SU-DHL-6 (cell line): Measurements from ENCODE around the gene GORASP1.

Experiments
- H2AFZ ChIP-seq: fragments of 200-600 bp; sonication (generic); 2 replicates; pipeline ENCODE4 v1.6.1; 2014; ENCODE audit warnings: low read depth, mild to moderate bottlenecking, moderate library complexity, mixed read lengths, antibody characterized with exemption, low read length; ENCODE audit not compliant: severe bottlenecking
- H3F3A ChIP-seq: fragments of 200-600 bp; shearing (Covaris generic); 2 replicates; pipeline ENCODE4 v1.6.0; 2016; ENCODE audit warnings: antibody characterized with exemption, mild to moderate bottlenecking; ENCODE audit not compliant: insufficient read depth
- H3K27ac ChIP-seq: fragments of 200-600 bp; sonication (generic); 2 replicates; pipeline ENCODE4 v1.5.1; 2016; ENCODE audit warnings: low read depth, mild to moderate bottlenecking, low read length, moderate library complexity, mixed read lengths
- H3K27me3 ChIP-seq: fragments of 200-600 bp; sonication (generic), shearing (Covaris generic); 2 replicates; pipeline ENCODE4 v1.6.0; 2014; ENCODE audit warnings: mild to moderate bottlenecking, low read length
- H3K36me3 ChIP-seq: fragments of 200-600 bp; sonication (generic); 2 replicates; pipeline ENCODE4 v1.6.1; 2014; ENCODE audit warnings: mild to moderate bottlenecking, low read length, mixed read lengths
- H3K4me2 ChIP-seq: fragments of 300-600, 200-600 bp; shearing (Covaris generic), sonication (generic); 2 replicates; pipeline ENCODE4 v1.6.0; 2014; ENCODE audit warnings: low read length, low read depth, mild to moderate bottlenecking; ENCODE audit not compliant: poor library complexity, severe bottlenecking
- H3K4me3 ChIP-seq: fragments of 200-600 bp; sonication (generic); 2 replicates; pipeline ENCODE4 v1.5.1; 2014; ENCODE audit warnings: antibody characterized with exemption, low read length, mild to moderate bottlenecking, mixed read lengths; ENCODE audit not compliant: insufficient read depth, poor library complexity, severe bottlenecking
- H3K79me2 ChIP-seq: fragments of 200-600 bp; sonication (generic); 2 replicates; pipeline ENCODE4 v1.6.1; 2014; ENCODE audit warnings: mild to moderate bottlenecking, low read length, moderate library complexity; ENCODE audit not compliant: insufficient read depth
- H3K9ac ChIP-seq: fragments of 200-600 bp; sonication (generic); 2 replicates; pipeline ENCODE4 v1.7.0; 2014; ENCODE audit warnings: mild to moderate bottlenecking, low read length
- H3K9me2 ChIP-seq: fragments of 200-600 bp; sonication (generic); replicated peaks from 2 replicates; pipeline ENCODE4 v1.6.1; 2014; ENCODE audit warnings: low read length; ENCODE audit not compliant: insufficient read depth
- H3K9me3 ChIP-seq: fragments of 200-600 bp; sonication (generic); 2 replicates; pipeline ENCODE4 v1.6.1; 2014; ENCODE audit warnings: low read length, mixed read lengths; ENCODE audit not compliant: insufficient read depth
- H4K20me1 ChIP-seq: fragments of 200-600 bp; sonication (generic); 2 replicates; pipeline ENCODE4 v1.6.1; 2014; ENCODE audit warnings: low read depth, mild to moderate bottlenecking, antibody characterized with exemption, low read length, moderate library complexity, mixed read lengths
- EZH2phosphoT487 ChIP-seq: fragments of 200-600 bp; sonication (generic), shearing (Covaris generic); conservative IDR thresholded peaks from 2 replicates; pipeline ENCODE4 v1.6.1; 2018; ENCODE audit warnings: mild to moderate bottlenecking, antibody characterized with exemption, low read length, moderate library complexity, mixed read lengths
- TF ChIP-seq, protein P1 (sequence below): fragments of 200-600 bp; sonication (generic); IDR thresholded peaks from one replicate; pipeline ENCODE4 v1.5.1; 2017; ENCODE audit warnings: antibody characterized with exemption, mild to moderate bottlenecking, low read length, moderate library complexity; ENCODE audit not compliant: insufficient read depth, poor library complexity, severe bottlenecking

Gene GORASP1

DNA sequence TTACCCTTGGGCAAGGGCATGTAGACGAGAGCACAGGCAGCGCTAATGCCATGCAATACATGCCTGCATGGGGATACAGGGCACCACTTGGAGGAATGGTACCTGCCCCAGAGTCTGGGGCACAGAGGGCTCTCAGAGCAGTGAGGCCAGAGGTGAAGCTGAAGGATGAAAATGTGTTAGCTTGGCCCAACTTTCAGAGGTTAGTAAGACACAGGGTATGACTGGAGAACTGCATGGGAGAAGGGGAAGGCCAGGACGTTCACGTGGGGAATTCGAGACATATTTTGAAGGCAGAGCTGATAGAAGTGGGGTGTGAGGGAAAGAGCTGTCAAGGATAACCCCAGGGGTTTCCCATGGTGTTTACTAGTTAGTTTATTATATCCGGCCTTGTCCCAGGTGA lies 26.4 kb upstream of the GORASP1 start:
- Histone ChIP-seq H3K27ac (no peak overlapping the region), H3K9me2 (no peaks in the 10 kb centered on the region), H3K4me2 (no peak overlapping the region), H3K36me3 (no peaks in the 10 kb centered on the region), H2AFZ (no peak overlapping the region), H3K79me2 (no peaks in the 10 kb centered on the region), H3K9me3 (no peaks in the 10 kb centered on the region), H3K4me3 (no peak overlapping the region), H4K20me1 (no peaks in the 10 kb centered on the region), H3F3A (no peaks in the 10 kb centered on the region), H3K27me3 (no peaks in the 10 kb centered on the region), H3K9ac (no peak overlapping the region)
- no peak for TF ChIP-seq EZH2phosphoT487
- TF ChIP-seq, protein P1, sequence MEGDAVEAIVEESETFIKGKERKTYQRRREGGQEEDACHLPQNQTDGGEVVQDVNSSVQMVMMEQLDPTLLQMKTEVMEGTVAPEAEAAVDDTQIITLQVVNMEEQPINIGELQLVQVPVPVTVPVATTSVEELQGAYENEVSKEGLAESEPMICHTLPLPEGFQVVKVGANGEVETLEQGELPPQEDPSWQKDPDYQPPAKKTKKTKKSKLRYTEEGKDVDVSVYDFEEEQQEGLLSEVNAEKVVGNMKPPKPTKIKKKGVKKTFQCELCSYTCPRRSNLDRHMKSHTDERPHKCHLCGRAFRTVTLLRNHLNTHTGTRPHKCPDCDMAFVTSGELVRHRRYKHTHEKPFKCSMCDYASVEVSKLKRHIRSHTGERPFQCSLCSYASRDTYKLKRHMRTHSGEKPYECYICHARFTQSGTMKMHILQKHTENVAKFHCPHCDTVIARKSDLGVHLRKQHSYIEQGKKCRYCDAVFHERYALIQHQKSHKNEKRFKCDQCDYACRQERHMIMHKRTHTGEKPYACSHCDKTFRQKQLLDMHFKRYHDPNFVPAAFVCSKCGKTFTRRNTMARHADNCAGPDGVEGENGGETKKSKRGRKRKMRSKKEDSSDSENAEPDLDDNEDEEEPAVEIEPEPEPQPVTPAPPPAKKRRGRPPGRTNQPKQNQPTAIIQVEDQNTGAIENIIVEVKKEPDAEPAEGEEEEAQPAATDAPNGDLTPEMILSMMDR: no peak

DNA sequence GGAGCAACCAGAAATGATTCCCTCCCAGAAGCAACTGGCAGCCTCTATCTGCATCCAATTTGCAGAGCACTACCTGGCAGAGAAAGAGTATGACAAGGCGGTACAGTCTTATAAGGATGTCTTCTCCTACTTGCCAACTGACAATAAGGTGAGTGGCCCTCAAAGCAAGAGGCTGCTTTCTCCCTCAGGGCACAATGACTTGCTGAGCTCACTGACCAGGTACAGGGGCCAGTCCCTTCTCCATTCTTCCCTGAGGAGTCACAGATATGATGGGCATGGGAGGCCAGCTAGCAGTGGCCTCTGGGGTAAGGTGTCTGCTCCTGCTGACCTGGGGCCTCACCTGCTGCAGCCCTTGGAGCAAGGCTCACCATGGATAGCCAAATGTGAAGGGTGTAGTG lies 25.7 kb upstream of the GORASP1 start:
- H3K4me3 ChIP-seq: no peak overlapping the region
- no peaks in the 10 kb centered on the region for H3K79me2 ChIP-seq
- no peak for TF ChIP-seq EZH2phosphoT487
- TF ChIP-seq, protein P1: no peak
- H3K27me3 ChIP-seq: no peaks in the 10 kb centered on the region
- H4K20me1 ChIP-seq: no peaks in the 10 kb centered on the region
- no peaks in the 10 kb centered on the region for H3K9me3 ChIP-seq
- H3K9ac ChIP-seq: no peak overlapping the region
- no peaks in the 10 kb centered on the region for H3K9me2 ChIP-seq
- no peaks in the 10 kb centered on the region for H3K36me3 ChIP-seq
- no peak overlapping the region for H3K27ac ChIP-seq
- no peak overlapping the region for H2AFZ ChIP-seq
- no peaks in the 10 kb centered on the region for H3F3A ChIP-seq
- H3K4me2 ChIP-seq: no peak overlapping the region

DNA sequence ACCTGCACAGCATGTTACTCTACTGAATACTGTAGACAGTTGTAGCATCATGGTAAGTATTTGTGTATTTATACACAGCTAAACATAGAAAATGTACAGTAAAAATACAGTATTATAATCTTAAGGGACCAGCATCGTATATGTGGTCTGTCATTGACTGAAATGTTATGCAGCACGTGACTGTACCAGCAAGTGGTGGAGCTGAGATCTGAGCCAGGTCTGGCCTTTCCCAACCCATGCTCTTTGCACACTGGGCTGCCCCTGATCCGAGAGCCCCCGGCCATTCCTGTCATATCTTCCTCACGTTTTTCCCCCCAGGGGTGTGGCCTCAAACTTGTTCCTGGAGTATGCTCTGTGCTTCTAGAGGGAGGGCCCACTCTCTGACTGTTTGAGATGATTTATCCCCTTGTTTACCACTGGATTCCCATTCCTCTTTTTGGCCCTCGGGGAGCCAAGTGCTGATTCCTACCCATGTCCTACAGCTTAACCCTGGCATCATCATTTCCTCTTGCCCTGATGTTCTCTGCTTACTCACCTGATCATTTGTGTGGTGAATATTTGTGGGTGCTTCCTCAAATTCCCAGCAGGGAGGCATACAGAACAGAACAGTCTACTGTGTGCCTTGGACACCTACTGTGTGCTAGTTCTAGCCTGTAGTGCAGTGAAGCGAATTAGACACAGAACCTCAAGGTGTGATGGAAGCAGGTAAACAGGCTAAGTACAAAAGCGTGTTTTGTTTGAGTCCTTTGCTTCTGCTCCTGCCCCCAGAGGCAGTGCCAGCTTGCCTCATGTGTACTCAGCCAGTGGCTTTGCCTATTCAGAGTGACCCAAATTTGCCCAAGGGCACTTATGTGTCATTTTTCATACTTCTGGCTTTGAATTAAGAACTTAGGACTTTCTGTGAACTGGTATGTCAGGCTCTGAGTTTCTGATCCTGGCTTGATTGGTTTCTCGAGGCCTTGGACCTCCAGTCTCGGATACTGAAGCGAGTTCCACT lies 25.0 kb upstream of the GORASP1 start:
- no peak for TF ChIP-seq EZH2phosphoT487
- TF ChIP-seq, protein P1: no peak
- Histone ChIP-seq H3K4me3 (no peak overlapping the region), H3F3A (no peaks in the 10 kb centered on the region), H3K27ac (no peak overlapping the region), H3K4me2 (no peak overlapping the region), H3K9me2 (no peaks in the 10 kb centered on the region), H3K79me2 (no peaks in the 10 kb centered on the region), H3K9me3 (no peaks in the 10 kb centered on the region), H3K9ac (no peak overlapping the region), H3K36me3 (no peaks in the 10 kb centered on the region), H4K20me1 (no peaks in the 10 kb centered on the region), H3K27me3 (no peaks in the 10 kb centered on the region), H2AFZ (no peak overlapping the region)
